ENCODE data around the gene DGKH.
"Not testable (repeated sequence)": the region's sequence is repeated elsewhere in the genome, so short reads cannot be mapped to it uniquely, and the experiment has no call there.

The DGKH gene

DNA sequence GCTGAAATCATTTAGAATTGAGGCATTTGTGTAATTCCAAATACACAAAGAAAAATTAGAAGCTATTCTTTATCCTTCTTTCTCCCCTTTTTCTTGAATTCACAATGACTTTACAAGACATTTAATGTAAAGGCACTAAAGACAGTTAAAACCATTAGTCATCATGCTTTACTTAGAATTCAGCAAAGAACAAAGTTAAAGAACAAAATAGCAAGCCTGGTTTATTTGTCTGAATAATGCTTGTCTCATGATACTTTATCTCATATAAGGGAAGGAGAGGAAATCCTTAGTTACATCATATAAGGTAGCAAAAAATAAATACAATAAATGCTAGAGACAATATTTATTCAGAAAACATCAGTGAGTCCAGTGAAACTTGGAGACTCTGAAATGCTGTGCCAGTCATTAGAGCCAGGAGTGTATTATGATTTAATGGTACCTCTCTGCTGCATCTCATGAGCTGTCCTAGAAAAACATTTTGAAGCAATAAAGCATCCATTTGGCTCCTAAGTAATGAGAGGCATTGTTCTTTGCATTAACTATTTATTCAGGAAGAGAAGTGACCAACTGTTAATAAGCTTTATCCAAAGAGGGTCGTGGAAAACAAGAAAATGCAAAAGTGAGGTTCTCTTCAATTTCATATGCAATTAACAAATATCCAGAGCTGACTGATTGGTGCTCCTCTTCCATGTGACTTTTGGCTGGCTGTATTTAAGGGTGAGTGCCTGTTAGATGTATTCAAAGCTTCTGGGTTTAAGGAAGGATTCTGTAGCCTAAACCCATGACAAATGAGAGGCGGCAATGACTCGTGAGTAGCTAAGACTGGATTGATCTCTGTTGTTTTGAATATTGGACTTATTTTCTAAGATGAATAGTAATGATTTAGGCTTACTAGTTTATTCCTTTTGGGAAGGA, 105.0 kb downstream of the DGKH start:
- peak; percentile 75 for DNase-seq (ENCODE audit: low read depth)
- H3K4me3 ChIP-seq (ENCODE audit: low read depth, low read length), result peak overlapping the region; percentile 30; the same call in 1 of the 2 replicates
- TF ChIP-seq CTCF (IDR thresholded peaks at IDR 0.05; ENCODE audit: control insufficient read depth, extremely low read depth, insufficient read depth), result no peak

DNA sequence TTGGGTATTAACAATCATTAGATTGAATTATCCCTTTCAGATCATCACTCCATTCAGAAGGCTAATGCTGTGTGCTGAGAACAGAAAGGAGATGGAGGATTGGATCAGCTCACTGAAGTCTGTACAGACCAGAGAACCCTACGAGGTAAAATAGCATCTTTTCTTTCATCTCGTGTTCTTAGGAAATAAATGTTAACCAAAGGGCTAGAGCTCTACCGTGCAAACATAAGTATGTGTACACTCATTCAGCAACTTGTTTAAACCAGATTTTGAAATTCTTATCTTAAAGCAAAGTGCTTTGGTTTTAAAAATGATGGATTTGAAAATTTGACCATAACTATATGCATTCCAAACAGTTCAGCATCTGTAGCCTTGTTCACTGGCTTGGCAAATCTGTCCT, 106.8 kb downstream of the DGKH start:
- H3K4me3 ChIP-seq (ENCODE audit: low read depth, low read length), result no peak overlapping the region
- no peak for DNase-seq (ENCODE audit: low read depth)
- TF ChIP-seq CTCF (IDR thresholded peaks at IDR 0.05; ENCODE audit: control insufficient read depth, extremely low read depth, insufficient read depth), result no peak

DNA sequence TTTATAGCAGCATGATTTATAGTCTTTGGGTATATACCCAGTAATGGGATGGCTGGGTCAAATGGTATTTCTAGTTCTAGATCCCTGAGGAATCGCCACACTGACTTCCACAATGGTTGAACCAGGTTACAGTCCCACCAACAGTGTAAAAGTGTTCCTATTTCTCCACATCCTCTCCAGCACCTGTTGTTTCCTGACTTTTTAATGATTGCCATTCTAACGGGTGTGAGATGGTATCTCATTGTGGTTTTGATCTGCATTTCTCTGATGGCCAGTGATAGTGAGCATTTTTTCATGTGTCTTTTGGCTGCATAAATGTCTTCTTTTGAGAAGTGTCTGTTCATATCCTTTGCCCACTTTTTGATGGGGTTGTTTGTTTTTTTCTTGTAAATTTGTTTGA, 114.9 kb downstream of the DGKH start:
- not testable (repeated sequence) for H3K4me3 ChIP-seq (ENCODE audit: low read depth, low read length); DNase-seq (ENCODE audit: low read depth)

GRCh38 chr13:42163910-42164309, 115.5 kb downstream of the DGKH start:
- peak; percentile 44 for DNase-seq (ENCODE audit: low read depth)
- H3K4me3 ChIP-seq (ENCODE audit: low read depth, low read length), result peak overlapping the region; percentile 9; the same call in 1 of the 2 replicates

- DNase-seq (ENCODE audit: low read depth), result peak; percentile 87
- TF ChIP-seq CTCF (IDR thresholded peaks at IDR 0.05; ENCODE audit: control insufficient read depth, extremely low read depth, insufficient read depth), result no peak
- peak overlapping the region; percentile 9; the same call in 1 of the 2 replicates for H3K4me3 ChIP-seq (ENCODE audit: low read depth, low read length)
Observed at GRCh38 chr13:42164557-42165125, 116.2 kb downstream of the DGKH start.

DNA sequence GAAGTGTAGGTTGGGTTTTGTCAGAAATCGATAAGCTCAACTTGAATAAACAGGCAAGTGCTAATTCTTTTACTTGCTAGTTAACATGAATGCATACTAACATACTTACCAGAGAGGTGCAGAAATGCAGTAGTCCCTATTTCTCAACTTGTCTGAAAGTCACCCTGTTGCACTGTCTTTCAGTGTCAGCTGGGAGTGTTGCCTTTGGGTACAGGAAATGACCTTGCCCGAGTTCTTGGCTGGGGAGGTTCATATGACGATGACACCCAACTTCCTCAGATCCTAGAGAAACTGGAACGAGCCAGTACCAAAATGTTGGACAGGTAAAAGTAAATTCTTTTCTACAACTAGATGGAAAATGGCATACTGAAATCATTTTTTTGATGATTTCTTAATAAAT, 120.0 kb downstream of the DGKH start:
- no peak for DNase-seq (ENCODE audit: low read depth)
- TF ChIP-seq CTCF (IDR thresholded peaks at IDR 0.05; ENCODE audit: control insufficient read depth, extremely low read depth, insufficient read depth), result no peak
- H3K4me3 ChIP-seq (ENCODE audit: low read depth, low read length), result no peak overlapping the region

DNA sequence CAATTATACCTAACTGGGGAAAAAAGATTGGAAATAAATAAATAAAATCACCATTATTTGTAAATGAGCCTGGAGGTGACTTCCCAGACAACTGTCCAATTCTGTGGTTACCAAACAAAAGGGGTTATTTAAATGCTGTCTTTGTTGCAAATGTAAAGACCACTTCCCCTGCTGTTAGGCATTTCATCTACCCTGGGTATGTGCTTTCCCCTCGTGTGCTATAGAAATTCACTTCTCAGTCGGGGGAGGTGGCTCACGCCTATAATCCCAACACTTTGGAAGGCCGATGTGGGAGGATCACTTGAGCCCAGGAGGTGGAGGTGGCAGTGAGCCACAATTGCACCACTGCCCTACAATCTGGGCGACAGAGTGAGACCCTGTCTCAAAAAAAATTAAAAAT, 121.6 kb downstream of the DGKH start:
- H3K4me3 ChIP-seq (ENCODE audit: low read depth, low read length), result no peak overlapping the region
- no peak for DNase-seq (ENCODE audit: low read depth)
- TF ChIP-seq CTCF (IDR thresholded peaks at IDR 0.05; ENCODE audit: control insufficient read depth, extremely low read depth, insufficient read depth), result no peak
